ENCODE measurements around the gene FOXO3.

Gene FOXO3

DNA sequence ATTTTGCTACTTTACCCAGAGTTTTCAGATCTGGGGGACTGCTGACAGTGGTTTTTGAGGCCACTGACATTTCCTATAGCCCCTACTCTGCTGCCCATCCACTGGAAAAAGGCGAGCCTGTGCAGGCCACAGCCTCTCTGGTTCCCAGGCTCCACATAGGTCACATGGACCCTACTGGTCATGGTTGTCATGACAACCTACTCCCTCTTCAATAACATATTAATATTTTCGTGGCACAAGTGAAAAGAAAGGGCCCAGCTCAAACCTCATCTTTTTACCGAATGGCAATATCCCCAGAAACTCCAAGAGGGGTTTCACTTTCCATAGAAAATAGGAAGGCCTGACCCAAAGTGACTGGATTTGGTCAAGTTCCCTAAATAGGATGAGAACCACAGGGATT, 11.0 kb upstream of the FOXO3 start:
- no peak overlapping the region for H4K8ac ChIP-seq (ENCODE audit: low read length)
- H3K4me1 ChIP-seq (ENCODE audit: control insufficient read depth, insufficient read depth, low read depth, low read length) = no peaks in the 10 kb centered on the region
- H3K4me2 ChIP-seq (ENCODE audit: low read length, poor library complexity, severe bottlenecking) = no peak overlapping the region
- no peaks in the 10 kb centered on the region for H3K36me3 ChIP-seq (ENCODE audit: control insufficient read depth in 1 of 2, insufficient read depth in 2 of 2, low read depth in 1 of 2, low read length in 2 of 2)
- no peak overlapping the region for H3K4me3 ChIP-seq (ENCODE audit: insufficient read depth in 1 of 2, low read depth in 1 of 2, low read length in 2 of 2)
- no peak overlapping the region for H2BK15ac ChIP-seq (ENCODE audit: low read depth, poor library complexity, severe bottlenecking)
- no peaks in the 10 kb centered on the region for H3K79me1 ChIP-seq (replicated peaks; ENCODE audit: low read length, poor library complexity, severe bottlenecking)
- H3K4ac ChIP-seq (ENCODE audit: low read depth in 1 of 2, low read length in 2 of 2) = no peak overlapping the region
- no peak overlapping the region for H2AFZ ChIP-seq (ENCODE audit: low read depth, low read length)
- H4K91ac ChIP-seq (ENCODE audit: low read length) = no peak overlapping the region
- no peaks in the 10 kb centered on the region for H3K27me3 ChIP-seq (ENCODE audit: control insufficient read depth in 1 of 2, insufficient read depth in 1 of 2, low read length in 2 of 2)
- H3K18ac ChIP-seq (ENCODE audit: low read depth in 1 of 2, low read length in 2 of 2) = no peak overlapping the region
- no peaks in the 10 kb centered on the region for H3K9me3 ChIP-seq (ENCODE audit: control insufficient read depth, low read length)
- peak; percentile 12 for DNase-seq
- no peak overlapping the region for H2BK120ac ChIP-seq (ENCODE audit: low read depth, low read length)
- no peak overlapping the region for H2BK12ac ChIP-seq (ENCODE audit: low read length in 2 of 2)
- WGBS = 93% methylated on average over 3 of the region's 3 CpGs
- H3K14ac ChIP-seq (ENCODE audit: low read length in 2 of 2) = no peak overlapping the region
- no peak overlapping the region for H3K27ac ChIP-seq (ENCODE audit: low read length, poor library complexity, severe bottlenecking)
- H2BK5ac ChIP-seq (ENCODE audit: low read depth, low read length, poor library complexity, severe bottlenecking) = no peak overlapping the region
- no peak overlapping the region for H3K23ac ChIP-seq (ENCODE audit: low read length in 2 of 2)
- H2AK5ac ChIP-seq (ENCODE audit: low read length, severe bottlenecking) = no peak overlapping the region
- peak overlapping the region; percentile 32 for H3K9ac ChIP-seq (ENCODE audit: low read length)

- Histone ChIP-seq H3K4me3 (ENCODE audit: insufficient read depth in 1 of 2, low read depth in 1 of 2, low read length in 2 of 2) (no peak overlapping the region), H3K27ac (ENCODE audit: low read length, poor library complexity, severe bottlenecking) (no peak overlapping the region), H2AK5ac (ENCODE audit: low read length, severe bottlenecking) (no peak overlapping the region), H3K4me1 (ENCODE audit: control insufficient read depth, insufficient read depth, low read depth, low read length) (no peaks in the 10 kb centered on the region), H4K8ac (ENCODE audit: low read length) (no peak overlapping the region), H3K36me3 (ENCODE audit: control insufficient read depth in 1 of 2, insufficient read depth in 2 of 2, low read depth in 1 of 2, low read length in 2 of 2) (no peaks in the 10 kb centered on the region), H3K23ac (ENCODE audit: low read length in 2 of 2) (no peak overlapping the region), H2BK120ac (ENCODE audit: low read depth, low read length) (no peak overlapping the region), H3K4me2 (ENCODE audit: low read length, poor library complexity, severe bottlenecking) (no peak overlapping the region), H2BK5ac (ENCODE audit: low read depth, low read length, poor library complexity, severe bottlenecking) (no peak overlapping the region), H3K9ac (ENCODE audit: low read length) (peak overlapping the region; percentile 32), H3K9me3 (ENCODE audit: control insufficient read depth, low read length) (no peaks in the 10 kb centered on the region), H4K91ac (ENCODE audit: low read length) (no peak overlapping the region), H2AFZ (ENCODE audit: low read depth, low read length) (no peak overlapping the region), H3K4ac (ENCODE audit: low read depth in 1 of 2, low read length in 2 of 2) (no peak overlapping the region), H2BK12ac (ENCODE audit: low read length in 2 of 2) (no peak overlapping the region), H2BK15ac (ENCODE audit: low read depth, poor library complexity, severe bottlenecking) (no peak overlapping the region), H3K27me3 (ENCODE audit: control insufficient read depth in 1 of 2, insufficient read depth in 1 of 2, low read length in 2 of 2) (no peaks in the 10 kb centered on the region), H3K79me1 (replicated peaks; ENCODE audit: low read length, poor library complexity, severe bottlenecking) (no peaks in the 10 kb centered on the region), H3K14ac (ENCODE audit: low read length in 2 of 2) (no peak overlapping the region), H3K18ac (ENCODE audit: low read depth in 1 of 2, low read length in 2 of 2) (no peak overlapping the region)
- WGBS = 74% methylated on average over 3 of the region's 3 CpGs
- no peak for DNase-seq
These were observed 10.5 kb upstream of the FOXO3 start for GRCh38 chr6:108550256-108550655.

DNA sequence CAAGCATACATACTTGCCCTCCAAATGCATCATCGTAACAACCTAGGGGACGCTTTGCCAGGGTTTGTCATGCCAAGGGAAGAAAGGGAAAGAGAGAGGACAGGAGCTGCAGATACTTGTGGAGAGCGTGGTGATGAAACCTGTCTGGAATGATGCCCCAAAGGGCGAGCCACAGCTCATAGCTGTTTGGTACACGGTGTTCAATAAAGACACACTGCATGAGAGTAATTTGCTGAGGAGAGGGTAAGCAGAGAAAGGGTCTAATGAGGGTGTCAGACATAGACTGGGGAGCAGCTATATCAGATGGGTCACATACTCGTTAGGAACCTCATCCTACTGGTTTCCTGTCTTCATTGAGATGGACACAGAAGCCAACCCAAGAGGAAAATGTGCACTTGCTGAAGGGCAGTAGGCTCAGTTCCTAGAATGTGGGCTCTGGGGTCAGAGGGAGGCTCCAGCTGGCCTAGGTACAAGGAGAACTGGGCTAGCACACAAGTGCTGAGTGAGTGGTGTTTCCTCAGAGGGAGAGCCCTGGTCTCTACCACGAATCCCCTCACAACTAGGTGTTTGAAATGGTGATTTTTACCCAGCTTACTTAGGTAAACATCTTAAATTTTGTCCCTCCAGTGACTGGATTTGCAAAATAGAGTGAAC, 5.2 kb upstream of the FOXO3 start:
- H3K23ac ChIP-seq (ENCODE audit: low read length in 2 of 2) = no peak overlapping the region
- no peak for DNase-seq
- no peak overlapping the region for H4K91ac ChIP-seq (ENCODE audit: low read length)
- WGBS = 89% methylated on average over 6 of the region's 7 CpGs
- H2AFZ ChIP-seq (ENCODE audit: low read depth, low read length) = no peak overlapping the region
- no peak overlapping the region for H3K14ac ChIP-seq (ENCODE audit: low read length in 2 of 2)
- H4K8ac ChIP-seq (ENCODE audit: low read length) = no peak overlapping the region
- no peak overlapping the region for H3K18ac ChIP-seq (ENCODE audit: low read depth in 1 of 2, low read length in 2 of 2)
- no peak overlapping the region for H2BK5ac ChIP-seq (ENCODE audit: low read depth, low read length, poor library complexity, severe bottlenecking)
- no peak overlapping the region for H3K4me3 ChIP-seq (ENCODE audit: insufficient read depth in 1 of 2, low read depth in 1 of 2, low read length in 2 of 2)
- H3K9me3 ChIP-seq (ENCODE audit: control insufficient read depth, low read length) = no peaks in the 10 kb centered on the region
- H3K9ac ChIP-seq (ENCODE audit: low read length) = no peak overlapping the region
- H3K36me3 ChIP-seq (ENCODE audit: control insufficient read depth in 1 of 2, insufficient read depth in 2 of 2, low read depth in 1 of 2, low read length in 2 of 2) = no peaks in the 10 kb centered on the region
- no peaks in the 10 kb centered on the region for H3K27me3 ChIP-seq (ENCODE audit: control insufficient read depth in 1 of 2, insufficient read depth in 1 of 2, low read length in 2 of 2)
- no peak overlapping the region for H3K4me2 ChIP-seq (ENCODE audit: low read length, poor library complexity, severe bottlenecking)
- no peak overlapping the region for H3K4ac ChIP-seq (ENCODE audit: low read depth in 1 of 2, low read length in 2 of 2)
- H3K79me1 ChIP-seq (replicated peaks; ENCODE audit: low read length, poor library complexity, severe bottlenecking) = peaks cover 2% of the 10 kb centered on the region
- no peak overlapping the region for H2AK5ac ChIP-seq (ENCODE audit: low read length, severe bottlenecking)
- no peak overlapping the region for H2BK120ac ChIP-seq (ENCODE audit: low read depth, low read length)
- no peak overlapping the region for H3K27ac ChIP-seq (ENCODE audit: low read length, poor library complexity, severe bottlenecking)
- H3K4me1 ChIP-seq (ENCODE audit: control insufficient read depth, insufficient read depth, low read depth, low read length) = peaks cover 6% of the 10 kb centered on the region
- peak overlapping the region in 1 of 2 experiments; percentile 7 for H2BK12ac ChIP-seq (ENCODE audit: low read length in 2 of 2)
- no peak overlapping the region for H2BK15ac ChIP-seq (ENCODE audit: low read depth, poor library complexity, severe bottlenecking)

DNA sequence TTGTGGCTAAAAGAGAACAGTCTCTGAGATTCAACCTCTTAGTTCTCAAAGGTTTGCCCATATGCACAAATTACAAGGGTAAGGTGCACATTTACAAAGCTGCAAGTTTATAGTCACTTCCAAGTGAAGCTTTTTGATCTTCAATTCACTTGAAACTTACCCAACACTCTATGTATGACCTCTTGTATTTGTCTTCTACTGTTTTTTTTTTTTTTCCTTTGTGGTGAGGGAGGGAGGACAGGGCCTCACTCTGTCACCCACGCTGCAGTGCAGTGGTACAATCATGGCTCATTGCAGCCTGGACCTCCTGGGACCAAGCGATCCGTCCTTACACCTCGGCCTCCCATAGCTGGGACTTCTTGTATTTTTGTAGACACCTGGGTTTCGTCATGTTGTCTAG, 4.5 kb upstream of the FOXO3 start:
- H3K14ac ChIP-seq (ENCODE audit: low read length in 2 of 2) = no peak overlapping the region
- no peak overlapping the region for H3K9ac ChIP-seq (ENCODE audit: low read length)
- H4K91ac ChIP-seq (ENCODE audit: low read length) = no peak overlapping the region
- no peak overlapping the region for H4K8ac ChIP-seq (ENCODE audit: low read length)
- H2BK120ac ChIP-seq (ENCODE audit: low read depth, low read length) = no peak overlapping the region
- H2AFZ ChIP-seq (ENCODE audit: low read depth, low read length) = no peak overlapping the region
- peaks cover 2% of the 10 kb centered on the region for H3K79me1 ChIP-seq (replicated peaks; ENCODE audit: low read length, poor library complexity, severe bottlenecking)
- H3K9me3 ChIP-seq (ENCODE audit: control insufficient read depth, low read length) = no peaks in the 10 kb centered on the region
- no peaks in the 10 kb centered on the region for H3K36me3 ChIP-seq (ENCODE audit: control insufficient read depth in 1 of 2, insufficient read depth in 2 of 2, low read depth in 1 of 2, low read length in 2 of 2)
- no peak overlapping the region for H3K27ac ChIP-seq (ENCODE audit: low read length, poor library complexity, severe bottlenecking)
- H2AK5ac ChIP-seq (ENCODE audit: low read length, severe bottlenecking) = no peak overlapping the region
- H2BK5ac ChIP-seq (ENCODE audit: low read depth, low read length, poor library complexity, severe bottlenecking) = no peak overlapping the region
- peaks cover 6% of the 10 kb centered on the region for H3K4me1 ChIP-seq (ENCODE audit: control insufficient read depth, insufficient read depth, low read depth, low read length)
- WGBS = 97% methylated on average over 5 of the region's 5 CpGs
- H3K4me2 ChIP-seq (ENCODE audit: low read length, poor library complexity, severe bottlenecking) = no peak overlapping the region
- peak overlapping the region in 1 of 2 experiments; percentile 90 for H2BK12ac ChIP-seq (ENCODE audit: low read length in 2 of 2)
- H3K4ac ChIP-seq (ENCODE audit: low read depth in 1 of 2, low read length in 2 of 2) = no peak overlapping the region
- no peak for DNase-seq
- no peak overlapping the region for H2BK15ac ChIP-seq (ENCODE audit: low read depth, poor library complexity, severe bottlenecking)
- no peak overlapping the region for H3K23ac ChIP-seq (ENCODE audit: low read length in 2 of 2)
- H3K4me3 ChIP-seq (ENCODE audit: insufficient read depth in 1 of 2, low read depth in 1 of 2, low read length in 2 of 2) = no peak overlapping the region
- no peaks in the 10 kb centered on the region for H3K27me3 ChIP-seq (ENCODE audit: control insufficient read depth in 1 of 2, insufficient read depth in 1 of 2, low read length in 2 of 2)
- peak overlapping the region in 1 of 2 experiments; percentile 83 for H3K18ac ChIP-seq (ENCODE audit: low read depth in 1 of 2, low read length in 2 of 2)
